ENCODE results near the gene EPB42.

Gene EPB42

GRCh38 chr15:43165801-43166325, 55.0 kb downstream of the EPB42 start:
- TF ChIP-seq, protein P1, sequence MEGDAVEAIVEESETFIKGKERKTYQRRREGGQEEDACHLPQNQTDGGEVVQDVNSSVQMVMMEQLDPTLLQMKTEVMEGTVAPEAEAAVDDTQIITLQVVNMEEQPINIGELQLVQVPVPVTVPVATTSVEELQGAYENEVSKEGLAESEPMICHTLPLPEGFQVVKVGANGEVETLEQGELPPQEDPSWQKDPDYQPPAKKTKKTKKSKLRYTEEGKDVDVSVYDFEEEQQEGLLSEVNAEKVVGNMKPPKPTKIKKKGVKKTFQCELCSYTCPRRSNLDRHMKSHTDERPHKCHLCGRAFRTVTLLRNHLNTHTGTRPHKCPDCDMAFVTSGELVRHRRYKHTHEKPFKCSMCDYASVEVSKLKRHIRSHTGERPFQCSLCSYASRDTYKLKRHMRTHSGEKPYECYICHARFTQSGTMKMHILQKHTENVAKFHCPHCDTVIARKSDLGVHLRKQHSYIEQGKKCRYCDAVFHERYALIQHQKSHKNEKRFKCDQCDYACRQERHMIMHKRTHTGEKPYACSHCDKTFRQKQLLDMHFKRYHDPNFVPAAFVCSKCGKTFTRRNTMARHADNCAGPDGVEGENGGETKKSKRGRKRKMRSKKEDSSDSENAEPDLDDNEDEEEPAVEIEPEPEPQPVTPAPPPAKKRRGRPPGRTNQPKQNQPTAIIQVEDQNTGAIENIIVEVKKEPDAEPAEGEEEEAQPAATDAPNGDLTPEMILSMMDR (IDR thresholded peaks at IDR 0.05; ENCODE audit: low read depth, low read length, missing control alignments), result no peak
- in situ Hi-C loops (cut with HindIII; ENCODE audit: low sequenced_read_pairs), result no loop called here
- H3K4me3 ChIP-seq (ENCODE audit: low read depth, low read length), result no peak overlapping the region
- DNase-seq (ENCODE audit: low read depth), result no peak

GRCh38 chr15:43153269-43153668, 67.5 kb downstream of the EPB42 start:
- no peak for DNase-seq (ENCODE audit: low read depth)
- no peak overlapping the region for H3K4me3 ChIP-seq (ENCODE audit: low read depth, low read length)
- TF ChIP-seq, protein P1 (IDR thresholded peaks at IDR 0.05; ENCODE audit: low read depth, low read length, missing control alignments), result no peak
- in situ Hi-C loops (cut with HindIII; ENCODE audit: low sequenced_read_pairs), result no loop called here

- in situ Hi-C loops (cut with HindIII; ENCODE audit: low sequenced_read_pairs), result no loop called here
- TF ChIP-seq, protein P1 (IDR thresholded peaks at IDR 0.05; ENCODE audit: low read depth, low read length, missing control alignments), result no peak
- no peak overlapping the region for H3K4me3 ChIP-seq (ENCODE audit: low read depth, low read length)
- no peak for DNase-seq (ENCODE audit: low read depth)
These were observed 69.1 kb downstream of the EPB42 start for GRCh38 chr15:43151688-43152087.

- in situ Hi-C loops (cut with HindIII; ENCODE audit: low sequenced_read_pairs), result no loop called here
- H3K4me3 ChIP-seq (ENCODE audit: low read depth, low read length), result no peak overlapping the region
- TF ChIP-seq, protein P1 (IDR thresholded peaks at IDR 0.05; ENCODE audit: low read depth, low read length, missing control alignments), result no peak
- no peak for DNase-seq (ENCODE audit: low read depth)
These were observed 70.5 kb downstream of the EPB42 start for GRCh38 chr15:43150191-43150929.
